Measurements from ENCODE around the gene NR5A2.

NR5A2 gene

DNA sequence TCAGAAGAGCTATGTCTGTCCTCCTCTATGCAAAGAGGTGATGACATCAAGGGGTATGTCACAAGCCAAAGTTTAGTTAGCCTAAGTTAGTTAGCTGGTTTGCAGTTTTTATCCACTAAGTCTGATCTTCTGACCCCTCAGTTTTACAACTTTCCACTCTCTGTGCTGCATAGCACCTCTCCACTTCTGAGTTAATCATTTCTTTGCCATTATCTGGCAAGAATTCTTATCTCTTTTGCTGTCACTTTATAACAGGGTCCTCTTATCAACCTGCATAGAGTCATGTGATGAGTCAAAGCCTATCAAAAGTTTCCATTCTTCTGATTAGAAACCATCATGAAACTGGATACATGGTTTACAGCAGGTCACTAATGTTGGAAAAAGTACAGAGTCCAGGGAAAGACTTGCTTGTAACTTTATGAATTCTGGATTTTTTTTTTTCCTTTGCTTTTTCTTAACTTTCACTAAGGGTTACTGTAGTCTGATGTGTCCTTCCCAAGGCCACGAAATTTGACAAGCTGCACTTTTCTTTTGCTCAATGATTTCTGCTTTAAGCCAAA, at the start of gene NR5A2:
Gene NR5A2, plus strand, starts transcription at position 447 of the 560 bp plus-strand sequence. CDS start 138 bp downstream, outside the sequence.
- ChIA-PET POLR2A (no interaction called here), CTCF (no interaction called here)
- no peak within 1 kb of the TSS for H3K4me3 ChIP-seq (ENCODE audit: low read depth, low read length)
- DNase-seq (ENCODE audit: low read depth, low spot score), result no peak
- TF ChIP-seq, protein P1, sequence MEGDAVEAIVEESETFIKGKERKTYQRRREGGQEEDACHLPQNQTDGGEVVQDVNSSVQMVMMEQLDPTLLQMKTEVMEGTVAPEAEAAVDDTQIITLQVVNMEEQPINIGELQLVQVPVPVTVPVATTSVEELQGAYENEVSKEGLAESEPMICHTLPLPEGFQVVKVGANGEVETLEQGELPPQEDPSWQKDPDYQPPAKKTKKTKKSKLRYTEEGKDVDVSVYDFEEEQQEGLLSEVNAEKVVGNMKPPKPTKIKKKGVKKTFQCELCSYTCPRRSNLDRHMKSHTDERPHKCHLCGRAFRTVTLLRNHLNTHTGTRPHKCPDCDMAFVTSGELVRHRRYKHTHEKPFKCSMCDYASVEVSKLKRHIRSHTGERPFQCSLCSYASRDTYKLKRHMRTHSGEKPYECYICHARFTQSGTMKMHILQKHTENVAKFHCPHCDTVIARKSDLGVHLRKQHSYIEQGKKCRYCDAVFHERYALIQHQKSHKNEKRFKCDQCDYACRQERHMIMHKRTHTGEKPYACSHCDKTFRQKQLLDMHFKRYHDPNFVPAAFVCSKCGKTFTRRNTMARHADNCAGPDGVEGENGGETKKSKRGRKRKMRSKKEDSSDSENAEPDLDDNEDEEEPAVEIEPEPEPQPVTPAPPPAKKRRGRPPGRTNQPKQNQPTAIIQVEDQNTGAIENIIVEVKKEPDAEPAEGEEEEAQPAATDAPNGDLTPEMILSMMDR (IDR thresholded peaks at IDR 0.05; ENCODE audit: insufficient read depth, low read length, missing control alignments), result no peak

DNA sequence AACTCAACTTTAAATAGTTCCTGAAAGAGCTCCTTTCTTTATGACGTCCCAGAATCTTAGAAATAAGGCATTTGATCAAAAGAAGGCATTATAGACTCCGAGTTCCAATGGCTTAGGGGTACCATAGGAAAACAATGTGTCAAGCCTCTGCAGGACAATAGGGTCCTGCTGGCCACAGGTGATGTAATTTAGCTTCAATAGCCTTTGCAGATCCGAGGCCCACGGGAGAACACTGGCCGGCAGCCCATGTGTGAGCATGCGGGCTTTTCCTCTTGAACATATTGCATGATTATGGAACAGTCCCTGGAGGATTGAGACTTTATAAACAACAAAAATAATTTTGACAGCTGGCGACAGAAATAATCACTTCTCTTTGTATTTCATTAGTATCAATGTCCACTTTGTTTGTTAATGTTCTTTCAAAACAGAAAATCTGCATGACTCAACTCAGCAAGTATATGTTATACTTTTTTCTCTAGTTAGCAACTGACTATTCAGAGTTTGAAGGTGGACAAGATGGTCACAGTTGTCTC, 49.0 kb upstream of the NR5A2 start:
- ChIA-PET POLR2A (no interaction called here), CTCF (no interaction called here)
- DNase-seq (ENCODE audit: low read depth, low spot score), result no peak
- TF ChIP-seq, protein P1 (IDR thresholded peaks at IDR 0.05; ENCODE audit: insufficient read depth, low read length, missing control alignments), result no peak
- no peak overlapping the region for H3K4me3 ChIP-seq (ENCODE audit: low read depth, low read length)

DNA sequence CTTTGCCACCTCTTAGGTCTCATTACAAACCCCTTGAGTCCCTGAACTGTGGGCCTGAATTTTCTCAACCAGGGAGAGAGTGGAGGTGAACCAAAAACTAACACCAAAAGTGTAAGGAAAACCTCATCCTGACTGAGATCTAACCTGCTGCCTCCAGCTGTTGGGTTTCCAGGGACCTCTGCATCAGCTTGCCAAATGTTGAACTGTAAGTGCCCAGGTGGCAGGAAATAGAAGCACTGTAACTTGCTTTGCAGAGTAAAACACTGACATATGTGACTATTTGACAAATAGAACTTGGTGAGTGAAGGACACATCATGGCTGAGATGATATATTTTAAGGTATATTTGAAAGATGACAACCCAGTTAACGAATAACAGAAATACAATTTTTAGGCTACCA, 48.4 kb upstream of the NR5A2 start:
- ChIA-PET CTCF (no interaction called here), POLR2A (no interaction called here)
- TF ChIP-seq, protein P1 (IDR thresholded peaks at IDR 0.05; ENCODE audit: insufficient read depth, low read length, missing control alignments), result no peak

DNA sequence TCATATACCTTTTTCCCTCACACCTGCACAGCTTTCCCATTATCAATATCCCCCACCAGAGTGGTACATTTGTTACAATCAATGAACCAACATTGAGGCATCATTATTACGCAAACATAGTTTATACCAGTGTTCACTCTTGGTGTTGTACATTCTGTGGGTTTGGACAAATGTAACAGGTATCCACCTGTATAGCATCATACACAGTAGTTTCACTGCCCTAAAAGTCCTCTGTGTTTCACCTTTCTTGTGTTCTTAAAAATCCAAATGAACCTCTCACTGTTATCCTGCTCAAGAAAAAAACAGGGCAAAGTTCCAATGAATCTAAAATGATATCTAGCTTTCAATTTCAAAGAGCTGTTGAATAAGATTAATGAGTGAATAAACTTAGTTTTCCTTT, 45.9 kb upstream of the NR5A2 start:
- POLR2A ChIA-PET, result no interaction called here
- TF ChIP-seq, protein P1 (IDR thresholded peaks at IDR 0.05; ENCODE audit: insufficient read depth, low read length, missing control alignments), result no peak
- CTCF ChIA-PET, result no interaction called here
- DNase-seq (ENCODE audit: low read depth, low spot score), result no peak
- H3K4me3 ChIP-seq (ENCODE audit: low read depth, low read length), result no peak overlapping the region

More for the DNA sequence above, 48.4 kb upstream of the NR5A2 start:
- no peak overlapping the region for H3K4me3 ChIP-seq (ENCODE audit: low read depth, low read length)
- no peak for DNase-seq (ENCODE audit: low read depth, low spot score)

DNA sequence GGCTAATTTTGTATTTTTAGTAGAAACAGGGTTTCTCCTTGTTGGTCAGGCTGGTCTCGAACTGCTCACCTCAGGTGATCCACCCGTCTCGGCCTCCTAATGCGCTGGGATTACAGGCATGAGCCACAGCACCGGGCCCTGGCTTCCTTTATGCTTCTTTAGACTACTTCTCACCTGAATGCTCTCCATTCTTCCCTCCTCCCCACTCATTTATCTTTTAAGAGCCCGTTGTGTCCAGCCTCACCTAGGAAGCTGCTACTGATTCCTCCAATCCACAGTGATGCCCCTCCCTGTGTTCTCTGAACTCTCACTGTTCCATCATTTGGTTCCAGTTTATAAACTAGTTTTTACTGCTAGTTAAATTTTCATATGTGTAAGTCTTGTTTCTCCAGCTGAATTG, 44.9 kb upstream of the NR5A2 start:
- ChIA-PET POLR2A (no interaction called here), CTCF (no interaction called here)
- DNase-seq (ENCODE audit: low read depth, low spot score), result no peak
- no peak overlapping the region for H3K4me3 ChIP-seq (ENCODE audit: low read depth, low read length)
- TF ChIP-seq, protein P1 (IDR thresholded peaks at IDR 0.05; ENCODE audit: insufficient read depth, low read length, missing control alignments), result no peak

DNA sequence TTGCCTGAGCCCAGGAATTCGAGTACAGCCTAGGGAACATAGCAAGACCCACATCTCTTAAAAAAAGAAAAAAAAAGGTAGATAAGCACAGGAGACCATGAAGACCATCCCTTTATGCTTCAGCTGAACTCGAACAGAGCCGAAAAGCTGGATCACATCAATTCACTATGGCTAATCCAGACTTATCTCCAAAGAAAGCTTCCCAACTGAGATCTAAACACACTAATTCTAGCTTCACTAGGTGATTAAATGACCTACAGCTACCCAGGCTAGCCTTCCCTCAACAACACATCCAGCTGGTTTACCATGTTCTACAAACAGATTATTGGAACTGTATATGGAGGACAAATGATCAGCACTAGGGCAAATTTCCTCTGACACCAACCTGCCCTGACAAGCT, 44.0 kb upstream of the NR5A2 start:
- TF ChIP-seq, protein P1 (IDR thresholded peaks at IDR 0.05; ENCODE audit: insufficient read depth, low read length, missing control alignments), result no peak
- H3K4me3 ChIP-seq (ENCODE audit: low read depth, low read length), result no peak overlapping the region
- ChIA-PET CTCF (interaction anchor here (0.5 kb wide), 1 partner anchor 35 kb away, joined by 4 read pairs; no protein-coding TSS in a partner anchor), POLR2A (no interaction called here)
- DNase-seq (ENCODE audit: low read depth, low spot score), result no peak

All from AG04449 (cell line).